HG02938 (cell line): Measurements from ENCODE around the gene AP3B1.
"Not testable (repeated sequence)": the region's sequence is repeated elsewhere in the genome, so short reads cannot be mapped to it uniquely, and the experiment has no call there.

Experiments used
- ATAC-seq: cut with Tn5 transposase; IDR thresholded peaks from one replicate; pipeline ENCODE4 v1.9.1; 2021; ENCODE audit warnings: mild to moderate bottlenecking, moderate library complexity; ENCODE audit not compliant: unreplicated experiment

AP3B1 gene

GRCh38 chr5:78178356-78178755 lies 116.1 kb downstream of the AP3B1 start:
- no peak for ATAC-seq

DNA sequence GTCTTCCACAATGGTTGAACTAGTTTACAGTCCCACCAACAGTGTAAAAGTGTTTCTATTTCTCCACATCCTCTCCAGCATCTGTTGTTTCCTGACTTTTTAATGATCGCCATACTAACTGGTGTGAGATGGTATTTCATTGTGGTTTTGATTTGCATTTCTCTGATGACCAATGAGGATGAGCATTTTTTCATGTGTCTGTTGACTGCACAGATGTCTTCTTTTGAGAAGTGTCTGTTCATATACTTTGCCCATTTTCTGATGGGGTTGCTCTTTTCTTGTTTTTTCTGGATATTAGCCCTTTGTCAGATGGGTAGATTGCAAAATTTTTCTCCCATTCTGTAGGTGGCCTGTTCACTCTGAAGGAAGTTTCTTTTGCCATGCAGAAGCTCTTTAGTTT lies 124.2 kb downstream of the AP3B1 start:
- ATAC-seq, result not testable (repeated sequence)

GRCh38 chr5:78162253-78162862 lies 132.1 kb downstream of the AP3B1 start:
- no peak for ATAC-seq

DNA sequence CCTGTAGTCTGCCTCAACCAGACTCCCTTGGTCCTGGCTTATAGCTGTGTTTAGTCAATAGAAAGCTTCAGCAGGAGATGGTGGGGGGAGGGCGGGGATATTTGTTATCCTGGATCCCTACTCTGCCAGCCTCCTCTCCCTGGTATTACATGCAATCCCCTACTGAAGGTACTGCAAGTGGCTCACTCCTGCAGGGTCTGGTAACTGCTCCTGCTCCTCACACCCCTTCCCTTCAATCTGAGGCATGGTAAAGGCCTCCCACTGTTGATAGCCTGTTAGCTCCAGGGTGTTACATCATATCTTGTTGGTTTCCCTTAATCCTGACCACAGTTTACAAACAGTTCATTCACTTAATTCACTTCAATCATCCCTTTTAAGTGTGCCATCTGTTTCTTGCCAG lies 137.5 kb downstream of the AP3B1 start:
- ATAC-seq, result no peak

- ATAC-seq, result no peak
Measured at GRCh38 chr5:78151594-78152271, 142.8 kb downstream of the AP3B1 start.

- ATAC-seq, result no peak
Measured at GRCh38 chr5:78137290-78137689, 157.2 kb downstream of the AP3B1 start.

DNA sequence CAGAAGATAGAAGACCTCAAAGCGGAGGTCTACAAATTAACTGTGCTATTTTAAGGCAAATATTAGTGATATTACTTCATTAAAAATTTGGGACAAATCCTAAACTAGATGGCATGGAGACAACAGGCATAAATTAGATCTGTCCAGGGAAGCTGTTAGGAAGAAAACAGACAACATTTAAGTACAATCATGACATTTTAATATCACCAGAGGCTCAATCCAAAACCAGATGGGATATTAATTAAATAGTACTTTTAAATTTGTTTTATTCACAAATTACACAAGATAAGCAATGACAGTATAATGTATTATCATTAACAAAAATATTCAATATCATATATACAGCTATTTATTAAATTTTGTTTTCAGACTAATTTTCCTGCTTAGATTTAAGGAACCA lies 161.1 kb downstream of the AP3B1 start:
- ATAC-seq, result no peak

DNA sequence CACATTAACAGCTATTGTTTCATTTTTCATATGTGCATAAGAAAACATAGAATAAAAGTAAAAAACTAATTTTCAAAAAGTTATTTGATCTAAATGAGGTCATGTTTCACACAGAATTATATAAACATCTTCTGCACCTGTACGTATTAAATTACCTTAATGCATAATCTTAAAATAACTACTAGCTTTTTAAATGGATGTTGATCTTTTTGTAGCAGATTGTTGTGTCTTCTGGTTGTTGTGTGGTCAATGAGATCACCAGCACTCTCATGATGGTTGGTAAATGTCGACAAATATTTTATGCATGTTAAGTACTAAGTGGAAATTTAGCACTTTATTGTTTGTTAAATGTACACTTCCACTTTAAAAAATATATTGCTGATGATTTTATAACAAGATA lies 162.0 kb downstream of the AP3B1 start:
- no peak for ATAC-seq

GRCh38 chr5:78129597-78129996 lies 164.9 kb downstream of the AP3B1 start:
- ATAC-seq, result no peak

DNA sequence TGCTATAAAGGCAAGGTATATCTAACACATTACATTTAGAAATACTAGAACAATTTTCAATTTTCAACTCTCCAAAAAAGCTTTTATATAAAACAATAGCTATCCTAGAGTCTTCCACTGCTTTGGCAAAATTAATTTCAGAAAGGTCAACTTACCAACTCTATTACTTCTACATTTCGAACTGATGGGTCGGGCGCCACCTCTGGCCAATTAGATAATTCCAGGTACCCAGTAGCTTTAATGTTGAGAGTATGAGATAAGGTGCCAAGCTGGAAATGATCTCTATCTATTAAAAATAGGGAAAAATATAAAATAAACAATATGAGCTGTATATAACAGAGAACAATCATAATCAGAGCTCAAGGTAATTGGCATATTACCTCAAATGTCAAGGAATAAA lies 166.6 kb downstream of the AP3B1 start:
- no peak for ATAC-seq

DNA sequence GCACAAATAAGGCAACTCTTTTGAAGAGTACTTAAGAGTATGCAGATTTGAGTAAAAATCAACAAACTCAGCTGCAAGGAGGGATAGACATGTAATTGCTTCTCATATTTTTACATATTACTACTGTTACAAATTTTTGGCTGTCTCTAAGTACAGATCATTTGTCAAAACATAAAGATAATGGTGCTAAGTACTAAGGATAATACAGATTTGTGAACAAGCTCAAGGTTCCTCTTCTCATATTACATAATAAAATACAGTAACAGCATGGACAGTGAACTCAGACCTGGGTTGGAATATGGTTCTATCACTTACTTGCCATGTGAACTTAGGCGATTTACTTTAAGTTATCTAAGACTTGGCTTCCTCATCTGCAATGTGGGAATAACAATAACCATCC lies 168.0 kb downstream of the AP3B1 start:
- no peak for ATAC-seq

GRCh38 chr5:78116167-78116566 lies 178.3 kb downstream of the AP3B1 start:
- ATAC-seq, result no peak

DNA sequence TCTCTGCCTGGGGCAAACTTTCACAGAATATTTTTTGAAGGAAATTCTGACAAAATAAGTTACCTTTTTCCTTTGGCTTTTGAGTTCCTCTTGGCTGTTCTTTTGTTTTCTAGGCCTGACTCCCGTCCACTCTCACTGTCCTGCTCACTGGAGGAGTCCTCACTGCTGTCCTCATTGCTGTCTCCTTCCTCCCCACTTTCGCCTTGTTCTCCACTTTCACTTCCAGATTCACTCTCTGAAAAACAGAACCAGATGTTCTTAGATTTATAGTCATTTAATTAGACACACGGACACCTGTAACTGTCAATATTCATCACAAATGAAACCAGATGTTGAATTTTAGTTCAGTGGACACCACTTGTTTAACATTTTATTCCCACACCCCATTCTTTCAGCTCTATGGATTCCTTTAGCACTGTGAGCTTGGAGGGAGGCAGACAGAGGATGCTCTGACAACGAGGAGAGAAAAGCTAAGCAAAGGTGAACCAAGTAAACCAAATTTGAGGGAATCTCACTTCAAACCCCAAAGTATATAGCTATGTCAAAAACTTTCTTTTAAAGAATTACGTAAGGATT lies 180.7 kb downstream of the AP3B1 start:
- no peak for ATAC-seq

- ATAC-seq, result no peak
Measured at GRCh38 chr5:78112931-78113330, 181.6 kb downstream of the AP3B1 start.

DNA sequence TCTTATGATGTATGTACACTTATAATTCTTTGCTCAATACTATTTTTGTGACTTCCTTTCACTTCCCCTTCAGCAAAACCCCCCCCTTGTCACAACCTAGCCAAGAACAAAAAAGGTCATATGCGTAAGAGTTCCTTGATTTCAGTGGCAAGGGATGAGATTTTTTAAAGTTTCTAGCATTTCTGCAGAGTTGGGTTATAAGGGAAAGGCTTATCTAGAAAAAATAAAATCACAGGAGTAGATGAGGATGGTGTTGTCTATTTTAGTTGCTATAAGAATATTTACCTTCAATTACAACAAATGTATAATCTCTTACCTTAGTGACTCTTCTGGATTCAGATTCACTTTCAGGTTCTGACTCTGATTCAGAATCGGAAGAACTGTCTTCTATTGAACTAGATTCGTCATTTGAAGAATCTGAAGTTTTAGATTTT lies 184.6 kb downstream of the AP3B1 start:
- peak; percentile 71 for ATAC-seq

DNA sequence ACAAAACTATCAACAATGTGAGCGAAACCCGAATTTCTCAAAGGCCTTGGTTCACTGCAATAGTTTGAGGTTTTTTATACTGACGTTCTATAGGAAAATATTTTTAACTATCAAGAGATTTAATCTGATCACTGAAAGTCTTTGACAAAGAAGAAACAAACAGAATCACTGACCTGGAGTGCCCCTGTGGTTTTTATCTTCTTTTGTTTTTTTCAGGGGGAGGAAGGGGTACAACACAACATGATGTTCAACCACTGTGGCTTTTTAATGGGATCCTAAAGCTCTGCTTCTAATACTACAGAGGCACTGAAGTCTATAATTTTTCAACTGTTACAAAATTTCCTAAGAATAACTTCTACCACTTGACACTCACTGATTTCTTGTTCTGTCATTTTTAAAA lies 185.9 kb downstream of the AP3B1 start:
- ATAC-seq, result no peak

DNA sequence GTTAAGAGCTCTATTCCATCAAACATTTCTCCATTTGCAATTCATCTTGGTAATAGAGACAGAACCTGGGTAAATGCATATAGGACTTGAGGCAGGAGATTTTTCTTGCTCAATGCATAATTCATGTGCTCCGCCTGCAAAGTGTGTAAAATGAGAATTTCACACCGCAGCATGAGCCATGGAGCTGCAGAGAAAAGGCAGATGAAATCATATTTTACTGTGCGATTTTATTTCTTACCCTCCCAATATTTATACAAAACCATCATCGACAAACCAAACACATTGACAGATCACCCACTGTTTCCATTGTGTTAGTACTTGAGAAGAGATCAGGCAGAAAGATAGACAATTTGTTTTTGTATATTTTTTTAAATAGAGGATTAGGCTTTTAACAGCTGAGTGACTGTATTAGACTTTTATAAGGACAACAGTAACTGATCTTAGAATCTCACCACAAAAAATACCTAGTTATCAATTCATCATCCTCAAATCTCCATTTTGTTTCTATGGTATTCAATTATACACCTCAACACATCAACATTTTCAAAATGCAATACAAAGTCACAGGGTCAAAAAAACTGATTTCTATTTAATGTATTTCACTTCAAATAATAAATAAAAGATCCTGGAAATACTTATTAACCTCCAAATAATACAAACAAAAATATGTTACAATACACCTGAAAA lies 191.1 kb downstream of the AP3B1 start:
- no peak for ATAC-seq

- no peak for ATAC-seq
Measured at GRCh38 chr5:78102500-78102899, 192.0 kb downstream of the AP3B1 start.

DNA sequence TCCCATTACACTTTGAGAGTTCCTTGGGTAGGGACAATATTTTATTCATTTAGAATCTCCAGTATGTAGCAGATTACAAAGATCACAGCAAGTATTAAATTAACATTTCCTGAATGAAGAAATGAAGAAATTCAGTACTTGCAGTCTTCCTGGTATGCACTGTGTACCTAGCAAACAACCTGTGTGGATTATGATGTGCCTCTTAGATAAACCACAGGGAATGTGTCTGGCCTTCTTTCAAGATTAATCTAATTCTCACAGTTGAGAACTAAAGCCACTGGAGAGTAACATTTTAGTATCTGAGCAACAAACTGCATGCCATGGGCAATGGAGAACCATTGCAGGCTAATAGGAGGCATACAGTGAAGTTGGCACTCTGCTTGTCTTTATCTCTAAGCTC lies 199.4 kb downstream of the AP3B1 start:
- no peak for ATAC-seq

- ATAC-seq, result no peak
Measured at GRCh38 chr5:78090002-78090401, 204.5 kb downstream of the AP3B1 start.

GRCh38 chr5:78078858-78079257 lies 215.6 kb downstream of the AP3B1 start:
- ATAC-seq, result no peak
